Spleen (tissue), 11 donors: Measurements from ENCODE around the gene SIGLEC11. TPM values are rescaled to one million over a fixed set of nuclear protein-coding genes. Genes with fewer than 3 reads are reported as not detected.

Source experiments
- DNase-seq: peaks from one replicate; pipeline ENCODE4 v3.0.0-alpha.2; 2020
- H3K27ac ChIP-seq, 8 donors: fragments of 200-600 bp; sonication (generic) in 7 of 8; 1 replicate in 4 of 8; 2 replicates in 4 of 8; pipeline versions ENCODE4 v1.5.0 to v1.8.0; 2016 to 2021; ENCODE audit warnings: inconsistent platforms in 4 of 8, mild to moderate bottlenecking in 4 of 8, moderate library complexity in 1 of 8
- H3K27me3 ChIP-seq, 7 donors: fragments of 200-600 bp; sonication (generic) in 6 of 7; replicated peaks in 1 of 7; 1 replicate in 4 of 7; 2 replicates in 3 of 7; pipeline versions ENCODE4 v1.5.0 to v1.8.0; 2016 to 2021; ENCODE audit warnings: inconsistent platforms in 3 of 7, mild to moderate bottlenecking in 1 of 7
- H3K36me3 ChIP-seq, 6 donors: fragments of 200-600 bp; sonication (generic) in 5 of 6; 1 replicate in 4 of 6; 2 replicates in 2 of 6; pipeline versions ENCODE4 v1.5.0 to v1.8.0; 2016 to 2021; ENCODE audit warnings: inconsistent platforms in 2 of 6
- H3K4me1 ChIP-seq, 6 donors: fragments of 200-600 bp; sonication (generic) in 5 of 6; 1 replicate in 3 of 6; 2 replicates in 3 of 6; pipeline versions ENCODE4 v1.5.0 to v1.8.0; 2016 to 2021; ENCODE audit warnings: inconsistent platforms in 3 of 6
- H3K4me3 ChIP-seq, 8 donors: fragments of 200-600 bp; sonication (generic) in 7 of 8; 1 replicate in 4 of 8; 2 replicates in 4 of 8; pipeline versions ENCODE4 v1.5.0 to v1.8.0; 2016 to 2021; ENCODE audit warnings: inconsistent platforms in 4 of 8, mild to moderate bottlenecking in 4 of 8, moderate library complexity in 2 of 8
- H3K9me3 ChIP-seq, 8 donors: fragments of 200-600 bp; sonication (generic) in 7 of 8; 1 replicate in 4 of 8; 2 replicates in 4 of 8; pipeline versions ENCODE4 v1.5.0 to v1.8.0; 2016 to 2021; ENCODE audit warnings: inconsistent platforms in 4 of 8
- CTCF ChIP-seq, 11 experiments: fragments of 200-600 bp in 7 of 11; fragments of 450-650 bp in 4 of 11; sonication (generic) in 4 of 11; IDR thresholded peaks in 8 of 11; conservative IDR thresholded peaks in 3 of 11; 1 replicate in 7 of 11; 2 replicates in 4 of 11; pipeline versions ENCODE4 v1.4.0 to v1.8.0; 2016 to 2021; ENCODE audit warnings: antibody characterized with exemption in 11 of 11, inconsistent platforms in 4 of 11, mild to moderate bottlenecking in 1 of 11
- POLR2A ChIP-seq, 3 donors: fragments of 450-650 bp; IDR thresholded peaks; one replicate each; pipeline ENCODE4 v1.5.1; 2017; ENCODE audit warnings: antibody characterized with exemption in 3 of 3, mild to moderate bottlenecking in 1 of 3
- POLR2AphosphoS5 ChIP-seq, 3 donors: sonication (generic); formaldehyde crosslinking; IDR thresholded peaks; one replicate each; pipeline ENCODE4 v1.5.1; 2017; ENCODE audit warnings: antibody characterized with exemption in 3 of 3
- WGBS, 5 donors: extraction: QIAGEN DNeasy Blood & Tissue Kit in 3 of 5; methylation state at CpG; one replicate each; pipeline versions ENCODE4 v1.1.5 to v1.1.7; 2013 to 2018; 5-methylcytosine and 5-hydroxymethylcytosine counted together
- intact Hi-C: fragments of 100-400 bp; cut with DNase I; formaldehyde crosslinking; loops from one replicate; pipeline ENCODE4 v1.15.0; 2023; ENCODE audit warnings: low total_unique reads
- polyA plus RNA-seq, 3 donors: library from polyadenylated mRNA; stranded (reverse); fragments of 200-250 nt; gene quantifications; one replicate each; pipeline ENCODE4 v1.2.1, GENCODE V29; 2013
- total RNA-seq, 7 donors: library from RNA; depleted of rRNA in 3 of 7; stranded (reverse); fragments of >200 nt in 3 of 7; fragmentation: NEBNext Ultra II Directional in 4 of 7; extraction: Animal tissue kit (Norgen Biotek cat#: 25700) in 4 of 7; gene quantifications; one replicate each; pipeline versions ENCODE4 v1.1.0 to v1.2.1, GENCODE V29; 2016 to 2021
- donor health status: healthy with polysubstance abuse.
- donor health status: DM: no; HTN: no; CAD: no; lungs with moderate emphysema.
- donor health status: DM: no; HTN: no; CAD: no.
- donor health status: Bipolar disorder and iron deficiency.
- donor health status: healthy.
- donor health status: DM: no; HTN: no; CAD: no.
- donor health status: DM: yes; HTN: yes; CAD: no.

SIGLEC11 gene
- total and polyA plus RNA-seq, 10 donors: 2.2 to 97.5 (median 40.1) TPM

GRCh38 chr19:49923055-49924003 lies 37.6 kb downstream of the SIGLEC11 start:
- intact Hi-C loops: no loop called here
- H3K27ac ChIP-seq: peak overlapping the region in 3 of 8 donors; percentile 15 to 60 (median 23)
- no peak for DNase-seq
- no peak overlapping the region for H3K4me3 ChIP-seq
- H3K36me3 ChIP-seq: peaks cover 0 to 97% (median 43%) of the 10 kb centered on the region in 6 donors
- peak in 2 of 3 donors; percentile 18 to 51 for TF ChIP-seq POLR2AphosphoS5 (IDR thresholded peaks at IDR 0.05)
- no peak for TF ChIP-seq CTCF (IDR thresholded peaks at IDR 0.05 in 8 of 11, conservative IDR thresholded peaks at IDR 0.05 in 3 of 11)
- H3K9me3 ChIP-seq: no peaks in the 10 kb centered on the region
- H3K4me1 ChIP-seq: peaks cover 13 to 89% (median 50%) of the 10 kb centered on the region in 6 donors
- 82 to 92% (median 84%) methylated on average over 31 of the region's 31 CpGs for WGBS, 5 donors
- H3K27me3 ChIP-seq: no peaks in the 10 kb centered on the region

- no peak for TF ChIP-seq POLR2A (IDR thresholded peaks at IDR 0.05)
- TF ChIP-seq POLR2AphosphoS5 (IDR thresholded peaks at IDR 0.05): peak in 1 of 3 donors; percentile 16
- no peak for TF ChIP-seq CTCF (IDR thresholded peaks at IDR 0.05 in 8 of 11, conservative IDR thresholded peaks at IDR 0.05 in 3 of 11)
- Histone ChIP-seq H3K4me1 (peaks cover 2 to 89% (median 47%) of the 10 kb centered on the region in 6 donors), H3K27ac (no peak overlapping the region), H3K27me3 (no peaks in the 10 kb centered on the region), H3K9me3 (no peaks in the 10 kb centered on the region), H3K4me3 (no peak overlapping the region), H3K36me3 (peaks cover 0 to 100% (median 51%) of the 10 kb centered on the region in 6 donors)
- 79 to 87% (median 82%) methylated on average over 22 of the region's 22 CpGs for WGBS, 5 donors
- intact Hi-C loops: no loop called here
- DNase-seq: no peak
These were observed 38.8 kb downstream of the SIGLEC11 start for GRCh38 chr19:49921871-49922795.

GRCh38 chr19:49920624-49921363 lies 40.2 kb downstream of the SIGLEC11 start:
- DNase-seq: no peak
- H3K27ac ChIP-seq: peak overlapping the region in 1 of 8 donors; percentile 17
- no peaks in the 10 kb centered on the region for H3K27me3 ChIP-seq
- TF ChIP-seq POLR2AphosphoS5 (IDR thresholded peaks at IDR 0.05) (peak in 1 of 3 donors; percentile 44), CTCF (IDR thresholded peaks at IDR 0.05 in 8 of 11, conservative IDR thresholded peaks at IDR 0.05 in 3 of 11) (no peak)
- no peaks in the 10 kb centered on the region for H3K9me3 ChIP-seq
- intact Hi-C loops: no loop called here
- no peak overlapping the region for H3K4me3 ChIP-seq
- H3K36me3 ChIP-seq: peaks cover 0 to 100% (median 57%) of the 10 kb centered on the region in 6 donors
- H3K4me1 ChIP-seq: peaks cover 0 to 82% (median 39%) of the 10 kb centered on the region in 6 donors
- WGBS, 5 donors: 85 to 96% (median 93%) methylated on average over 21 to 24 of the region's 24 CpGs
